GM19023 (cell line): ENCODE measurements around the gene PPP2R2C.

Source experiments
- ATAC-seq: cut with Tn5 transposase; IDR thresholded peaks from one replicate; pipeline ENCODE4 v1.9.1; 2021; ENCODE audit warnings: mild to moderate bottlenecking, moderate library complexity; ENCODE audit not compliant: unreplicated experiment

Gene PPP2R2C

DNA sequence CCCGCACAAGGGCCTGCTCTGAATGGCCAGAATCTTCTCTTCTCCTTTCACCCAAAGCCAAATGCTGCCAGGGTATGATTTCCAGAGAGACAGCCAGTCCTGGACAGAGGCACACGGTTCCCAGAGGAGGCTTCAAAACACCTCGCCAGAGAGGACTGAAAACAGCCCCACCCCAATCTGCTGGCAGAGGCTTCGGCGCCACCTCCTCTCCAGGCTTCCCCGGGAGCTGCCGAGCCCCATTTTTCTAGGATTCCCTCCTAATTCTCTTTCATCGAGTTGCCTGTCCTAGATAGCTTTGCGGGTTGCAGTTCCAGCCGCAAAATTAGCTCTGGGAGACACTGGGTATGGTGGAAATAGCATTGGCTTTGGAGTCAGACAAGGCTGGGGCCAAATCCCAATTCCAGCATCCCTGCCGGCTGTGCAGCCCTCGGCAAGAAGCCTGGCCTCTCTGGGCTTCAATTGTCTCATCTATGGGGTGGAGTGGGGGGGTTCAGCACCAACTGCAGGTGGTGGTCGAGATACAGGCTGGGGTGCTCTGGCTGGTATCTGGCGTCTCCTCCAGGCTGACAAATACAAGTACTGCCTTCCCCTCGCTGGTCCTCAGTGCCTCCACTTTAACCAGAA, 22.6 kb downstream of the PPP2R2C start:
- no peak for ATAC-seq

DNA sequence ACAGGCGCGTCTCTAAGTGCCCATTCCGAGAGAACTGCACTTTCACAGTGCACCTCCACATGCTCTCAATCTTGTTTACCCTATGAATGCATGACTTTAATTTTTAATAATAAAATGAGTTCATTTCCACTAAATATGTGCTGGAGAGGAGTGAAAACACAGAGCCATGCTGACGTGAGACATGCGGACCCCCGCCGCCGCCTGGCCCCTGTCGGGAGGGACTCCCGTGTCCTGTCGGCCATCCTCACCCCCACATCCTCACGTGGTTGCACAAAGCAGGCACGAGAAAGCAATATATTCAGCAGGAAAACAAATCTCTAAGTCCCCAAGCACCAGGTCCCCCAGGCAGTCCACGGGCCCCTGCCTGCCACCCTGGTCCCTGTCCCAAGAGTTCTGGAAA, 23.1 kb downstream of the PPP2R2C start:
- ATAC-seq: no peak

DNA sequence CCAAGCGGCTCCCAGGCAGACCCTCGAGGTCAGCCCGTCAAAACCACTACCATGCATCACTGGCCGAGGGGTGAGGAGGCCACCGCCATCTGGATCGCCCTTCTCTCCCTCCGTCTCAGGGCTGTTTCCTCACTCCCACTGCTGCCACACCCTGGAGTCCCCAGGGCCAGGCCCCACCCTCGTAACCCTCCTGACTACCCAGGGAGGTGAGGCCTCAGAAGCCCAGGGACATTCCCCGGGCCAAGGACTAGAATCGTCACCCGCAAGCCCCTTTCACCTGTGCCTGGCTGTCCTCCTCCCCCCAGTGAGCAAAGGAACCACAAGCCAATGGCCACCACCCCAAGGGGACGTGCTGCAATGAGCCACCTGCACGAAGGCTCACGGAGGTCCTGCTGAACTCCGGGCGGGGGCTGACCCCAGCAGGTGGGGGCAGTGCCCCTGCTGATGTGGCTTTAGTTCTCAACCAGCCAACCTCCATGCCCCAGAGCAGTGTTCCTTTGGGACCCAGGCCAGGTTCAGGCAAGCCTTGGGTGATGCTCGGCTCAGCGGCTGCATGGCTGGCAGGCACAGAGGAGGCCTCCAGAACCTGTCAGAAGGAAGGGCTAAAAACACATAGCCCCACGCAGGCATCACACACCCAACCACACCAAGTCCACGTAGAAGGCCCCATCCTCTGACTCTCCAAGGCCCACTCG, 23.8 kb downstream of the PPP2R2C start:
- ATAC-seq: no peak

DNA sequence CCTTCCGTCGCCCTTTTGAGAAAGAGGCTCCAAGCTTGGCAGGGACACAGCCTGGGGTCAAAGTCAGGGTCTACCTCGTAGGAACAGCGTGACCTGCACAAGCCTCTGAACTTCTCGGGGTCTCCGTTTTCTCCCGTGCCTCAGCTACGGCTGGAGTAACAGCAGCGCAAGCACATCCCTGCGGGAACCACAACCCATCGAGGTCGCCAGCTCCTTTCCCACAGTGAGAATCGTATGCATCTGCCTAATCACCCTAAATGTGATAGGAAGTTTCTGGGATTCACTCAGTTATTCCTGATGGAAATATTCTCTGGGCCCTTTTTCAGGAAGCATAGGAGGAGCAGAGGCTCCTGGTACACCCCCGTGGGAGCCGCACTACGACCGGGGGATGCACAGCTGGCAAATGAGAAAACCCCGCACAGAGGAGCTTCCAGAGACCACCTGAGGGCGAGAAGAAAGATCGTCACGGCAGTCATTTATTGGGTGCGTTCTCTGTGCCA, 24.7 kb downstream of the PPP2R2C start:
- ATAC-seq: no peak

DNA sequence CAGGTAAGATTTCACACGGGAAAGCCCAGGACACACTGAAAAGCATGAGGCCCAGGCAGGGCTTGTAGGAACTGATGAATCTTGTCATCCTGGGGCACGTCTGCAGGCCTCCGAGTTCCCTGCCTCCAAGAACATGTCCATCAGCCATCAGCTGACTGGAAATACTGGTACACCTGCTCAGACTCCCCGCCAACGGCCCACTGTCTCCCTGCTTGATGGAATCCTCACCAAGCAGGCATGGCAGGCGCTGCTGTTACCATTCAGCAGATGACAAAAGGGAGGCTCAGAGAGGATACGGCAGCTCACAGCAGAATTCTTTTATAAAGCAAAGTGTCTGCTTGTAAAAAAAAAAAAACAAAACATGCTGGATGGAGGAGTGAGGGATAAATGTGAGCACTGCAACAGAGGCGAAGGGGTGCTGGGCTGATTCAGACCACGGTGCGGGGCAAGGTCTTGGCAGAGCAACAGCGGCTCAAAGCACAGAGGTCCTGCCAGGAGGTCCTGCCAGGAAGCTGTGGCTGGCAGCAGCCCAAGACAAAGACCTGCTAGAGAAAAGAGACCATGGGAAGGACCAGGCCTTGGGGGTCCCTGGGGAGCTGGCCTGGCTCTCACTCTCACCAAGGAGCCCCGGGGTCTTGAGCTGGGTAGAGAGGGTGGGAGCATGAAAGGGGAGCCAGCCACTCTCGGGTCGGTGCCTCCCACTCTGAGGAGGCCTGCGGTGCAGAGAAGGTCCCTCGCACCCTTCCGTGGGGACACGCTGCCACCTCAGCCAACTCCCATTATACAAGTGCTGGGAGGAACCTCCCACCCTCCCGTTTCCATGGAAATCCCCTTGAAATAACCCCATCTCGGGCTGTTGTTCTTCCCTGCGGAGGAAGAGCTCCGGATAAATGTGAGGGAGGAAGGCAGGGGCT, 25.6 kb downstream of the PPP2R2C start:
- ATAC-seq: no peak

DNA sequence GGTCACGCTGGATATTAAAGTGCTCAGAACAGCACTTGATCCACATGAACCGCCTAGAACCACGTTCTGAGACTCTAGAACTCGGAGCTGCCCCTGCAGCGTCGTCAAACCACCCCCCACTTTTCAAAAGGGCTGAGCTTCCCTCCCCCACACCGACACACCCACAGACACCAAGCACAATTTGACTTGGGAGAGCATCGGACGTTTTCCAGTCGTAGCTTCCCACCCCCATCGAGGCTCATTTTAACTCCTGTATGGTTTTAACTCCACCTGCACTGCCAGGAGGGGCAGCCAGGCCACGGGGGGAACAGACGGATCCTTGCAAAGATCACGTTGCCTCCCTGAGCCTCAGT, 26.3 kb downstream of the PPP2R2C start:
- ATAC-seq: no peak

DNA sequence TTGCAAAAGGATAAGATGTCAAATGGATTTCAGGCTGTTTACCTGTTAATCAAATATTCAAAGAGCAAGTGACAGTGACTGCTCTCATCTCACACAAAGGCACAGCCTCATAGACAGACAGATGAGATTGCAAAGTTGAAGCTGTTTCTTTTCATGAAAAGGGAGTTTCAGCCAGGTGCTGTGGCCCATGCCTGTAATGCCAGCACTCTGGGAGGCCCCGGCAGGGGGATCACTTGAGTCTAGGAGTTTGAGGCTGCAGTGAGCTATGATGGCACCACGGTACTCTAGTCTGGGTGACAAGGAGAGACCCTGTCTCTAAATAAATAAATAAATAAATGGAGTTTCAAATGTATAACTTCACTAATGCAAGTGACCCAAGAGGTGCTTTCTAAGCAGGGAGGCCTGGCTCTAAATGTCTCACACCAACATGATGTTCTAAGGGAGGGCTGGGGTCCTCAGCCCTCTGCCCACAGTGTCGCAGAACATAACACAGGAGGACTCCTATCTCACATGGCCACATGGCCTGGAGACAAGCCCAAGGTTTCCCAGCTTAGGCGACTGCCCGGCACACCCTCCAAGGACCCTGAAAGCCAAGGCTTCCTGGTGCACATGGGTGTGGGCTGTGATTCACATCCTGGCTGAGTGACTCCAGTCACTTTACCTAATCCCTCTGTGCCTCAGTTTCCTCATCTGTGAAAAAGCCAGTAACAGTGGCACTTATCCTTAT, 26.8 kb downstream of the PPP2R2C start:
- no peak for ATAC-seq

DNA sequence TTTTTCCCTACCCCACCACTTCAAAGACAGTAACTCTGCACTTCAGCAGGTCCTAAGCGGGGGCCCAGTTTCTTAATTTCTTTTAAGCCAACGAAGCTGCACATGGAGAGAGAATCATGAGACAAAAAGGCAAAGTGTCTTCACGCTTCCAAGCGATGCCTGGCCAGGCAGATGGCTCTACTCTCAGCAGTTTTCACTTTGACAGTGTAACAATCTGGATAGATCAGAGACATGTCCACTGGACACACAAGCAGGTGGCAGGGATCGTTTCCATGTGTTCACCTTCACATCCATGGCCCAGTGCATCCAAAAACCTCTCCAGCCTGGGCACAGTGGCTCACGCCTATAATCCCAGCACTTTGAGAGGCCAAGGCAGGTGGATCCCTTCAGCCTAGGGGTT, 27.8 kb downstream of the PPP2R2C start:
- ATAC-seq: no peak

DNA sequence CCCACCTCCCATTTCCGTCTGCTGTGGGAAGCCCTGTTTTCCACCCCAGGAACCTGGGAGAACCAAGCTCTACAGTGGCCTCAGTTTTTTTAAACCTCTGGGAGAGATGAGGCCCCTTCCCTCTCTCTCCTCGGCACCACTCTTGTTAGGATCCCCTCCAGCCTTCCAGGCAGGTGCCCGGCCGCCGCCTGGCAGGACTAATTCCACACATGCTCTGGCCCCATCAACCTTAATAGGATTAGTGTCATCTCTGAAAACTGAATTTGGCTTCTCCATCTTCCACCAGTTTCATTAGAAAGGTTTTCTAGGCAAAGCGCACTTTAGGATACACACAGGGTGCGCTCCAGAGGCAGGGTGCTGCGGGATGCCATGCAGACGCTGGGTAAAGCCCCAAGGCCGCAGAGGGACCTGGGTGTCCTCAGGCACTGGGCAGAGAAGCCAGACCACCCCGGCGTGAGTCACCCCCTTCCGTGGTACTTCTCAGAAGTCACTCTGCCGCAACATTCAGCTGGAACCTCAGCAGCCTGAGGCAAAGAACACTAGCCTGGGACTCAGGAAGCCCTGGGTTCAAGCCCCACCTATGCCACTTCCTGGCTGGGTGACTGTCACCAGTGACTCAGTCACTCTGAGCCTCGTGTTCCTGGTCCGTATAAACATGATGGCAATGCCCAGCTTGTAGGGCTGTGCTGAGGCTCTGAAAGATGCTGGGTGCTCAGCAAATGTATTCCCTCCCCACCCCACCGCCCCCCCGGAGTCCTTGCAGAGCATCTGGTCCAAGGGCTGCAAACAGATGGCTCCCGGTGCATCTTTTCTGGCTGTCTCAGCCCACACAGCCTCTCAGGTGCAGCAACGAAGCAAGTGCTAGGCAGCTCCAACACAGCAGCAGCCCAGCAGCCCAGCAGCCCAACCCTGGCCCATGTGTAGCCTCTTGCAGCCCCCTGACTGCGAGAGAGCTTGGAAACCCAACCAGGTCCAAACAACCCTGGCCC, 29.1 kb downstream of the PPP2R2C start:
- ATAC-seq: no peak

DNA sequence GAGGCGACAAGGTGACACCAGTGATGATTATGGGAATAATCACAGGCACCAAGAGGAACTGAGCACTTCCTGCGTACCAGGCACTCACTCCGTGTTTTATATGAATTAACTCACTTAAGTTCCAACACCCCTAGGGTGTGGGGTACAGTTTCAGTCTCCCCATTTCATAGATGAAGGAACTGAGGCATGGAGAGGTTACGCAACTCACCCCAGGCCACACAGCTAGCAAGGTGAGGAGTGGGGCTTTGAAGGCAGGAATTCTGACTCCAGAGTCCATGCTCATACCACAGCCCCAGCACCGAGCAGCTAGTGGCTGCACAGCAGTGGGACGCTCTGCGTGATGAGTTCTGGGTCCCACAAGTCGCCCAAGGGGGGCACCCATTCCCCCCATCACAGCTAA, 29.9 kb downstream of the PPP2R2C start:
- ATAC-seq: no peak

DNA sequence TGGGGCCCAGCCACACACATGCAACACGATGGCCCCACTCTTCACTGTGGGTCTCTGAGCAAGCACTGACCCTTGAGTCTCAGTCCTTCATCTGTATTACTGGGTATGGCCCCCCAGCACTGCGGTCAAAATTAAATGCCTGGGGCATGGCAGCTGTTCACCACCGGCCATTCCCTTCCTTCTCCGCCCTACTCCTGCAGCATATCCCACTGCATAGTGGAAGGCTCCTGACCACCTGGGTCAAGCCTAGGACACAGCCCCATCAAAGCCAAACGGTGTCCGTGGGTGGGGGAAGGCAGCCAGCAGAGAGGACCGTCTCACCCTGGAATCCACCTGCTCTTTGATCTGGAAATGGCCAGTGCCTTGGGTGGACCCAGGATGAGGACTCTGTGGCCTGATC, 30.7 kb downstream of the PPP2R2C start:
- ATAC-seq: no peak

DNA sequence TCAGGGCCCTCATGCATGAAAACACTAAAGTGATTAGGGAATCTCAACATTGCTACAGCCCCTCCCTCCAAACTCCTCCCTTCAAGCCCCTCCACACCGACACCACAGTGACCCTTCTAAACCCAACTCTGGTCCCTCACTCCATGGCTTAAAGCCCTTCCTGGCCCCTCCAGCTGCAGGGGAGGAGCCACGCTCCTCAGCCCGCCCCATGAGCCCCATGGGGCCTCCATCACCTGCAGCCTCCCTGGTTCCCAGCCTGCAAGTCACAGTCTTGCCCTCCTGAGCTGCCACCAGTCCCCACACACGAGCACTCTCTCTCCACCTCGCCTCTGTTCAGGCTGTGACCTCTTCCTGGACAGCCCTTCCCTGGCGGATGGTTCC, 31.2 kb downstream of the PPP2R2C start:
- ATAC-seq: no peak

DNA sequence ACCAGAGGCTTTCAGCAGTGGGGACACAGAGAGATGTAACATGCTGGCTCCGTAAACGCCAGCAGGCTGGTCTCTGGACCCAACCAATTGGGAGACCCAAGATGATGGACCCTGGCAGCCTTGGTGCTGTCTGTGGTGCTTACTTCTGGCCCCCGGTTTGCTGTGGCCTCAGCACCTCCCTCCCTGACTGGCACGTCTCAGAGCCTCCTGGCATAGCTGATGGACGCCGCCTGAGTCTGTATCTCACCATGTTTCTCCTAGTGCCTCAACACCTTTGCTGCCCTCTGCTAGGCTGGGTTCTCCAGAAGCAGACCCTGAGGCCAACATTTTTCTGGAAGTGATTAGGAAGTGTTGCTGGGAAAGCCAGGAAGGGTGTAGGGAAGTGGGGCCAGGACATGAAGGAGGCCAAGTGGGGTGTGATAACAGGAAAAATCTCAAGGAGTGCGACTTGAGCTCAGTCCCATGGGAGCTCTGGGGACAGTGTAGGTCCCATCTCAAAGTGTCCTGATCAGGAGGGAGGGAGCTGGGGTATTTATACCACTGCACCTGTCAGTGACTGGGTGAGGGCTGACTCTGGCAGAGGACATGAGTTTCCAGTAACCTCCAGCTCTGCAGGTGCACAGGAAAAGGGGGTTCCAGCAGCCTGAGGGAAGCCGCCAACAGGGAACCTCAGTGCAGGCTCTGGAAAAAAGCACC, 31.8 kb downstream of the PPP2R2C start:
- no peak for ATAC-seq

DNA sequence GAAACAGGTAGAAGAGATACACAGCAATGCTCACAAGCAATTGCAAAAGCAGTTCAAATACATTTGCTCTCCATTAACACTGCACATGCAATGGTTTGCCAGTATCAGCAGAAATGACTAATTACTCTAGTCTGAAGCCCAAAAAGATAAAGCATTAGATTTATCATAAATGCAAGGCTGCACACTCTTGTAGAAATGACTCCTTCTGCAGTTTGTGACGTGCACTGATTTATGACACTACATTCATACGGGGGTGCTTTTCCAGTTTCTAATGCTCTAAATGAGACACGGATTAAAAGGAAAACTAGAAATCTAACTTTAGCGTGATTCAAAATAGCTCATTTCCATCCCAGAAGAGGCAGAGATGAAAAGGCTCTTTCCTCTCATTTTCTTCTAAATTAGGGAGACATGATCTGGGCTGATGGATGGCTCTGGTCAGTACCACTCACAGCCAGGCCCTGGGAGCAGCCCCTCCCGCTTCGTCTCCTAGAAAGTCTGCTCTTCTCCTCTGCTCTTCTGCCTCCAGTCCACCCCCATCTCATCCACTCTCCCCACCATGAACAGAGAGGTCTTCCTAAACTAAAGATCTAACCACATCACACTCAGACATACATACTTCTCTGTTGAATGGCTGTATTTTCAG, 33.2 kb downstream of the PPP2R2C start:
- no peak for ATAC-seq

DNA sequence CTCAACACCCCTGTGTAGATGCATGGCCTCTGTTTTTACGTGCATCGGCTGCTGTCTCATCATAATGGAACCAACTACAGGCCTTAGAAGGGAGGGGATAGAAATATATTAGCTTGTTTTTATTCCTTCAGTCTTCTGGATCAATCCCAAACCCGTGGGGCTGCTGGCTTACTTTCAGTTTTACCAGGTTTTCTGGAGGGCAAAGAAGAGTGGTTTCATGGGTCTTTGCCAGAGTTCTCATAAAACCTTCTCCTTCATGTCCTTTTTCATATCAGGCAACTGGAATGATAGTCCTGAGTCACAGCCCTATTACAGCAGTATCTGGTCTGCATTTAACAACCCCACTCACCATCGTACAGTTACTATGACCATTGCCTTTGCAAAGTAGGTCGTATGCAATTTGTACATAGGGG, 34.6 kb downstream of the PPP2R2C start:
- ATAC-seq: no peak

DNA sequence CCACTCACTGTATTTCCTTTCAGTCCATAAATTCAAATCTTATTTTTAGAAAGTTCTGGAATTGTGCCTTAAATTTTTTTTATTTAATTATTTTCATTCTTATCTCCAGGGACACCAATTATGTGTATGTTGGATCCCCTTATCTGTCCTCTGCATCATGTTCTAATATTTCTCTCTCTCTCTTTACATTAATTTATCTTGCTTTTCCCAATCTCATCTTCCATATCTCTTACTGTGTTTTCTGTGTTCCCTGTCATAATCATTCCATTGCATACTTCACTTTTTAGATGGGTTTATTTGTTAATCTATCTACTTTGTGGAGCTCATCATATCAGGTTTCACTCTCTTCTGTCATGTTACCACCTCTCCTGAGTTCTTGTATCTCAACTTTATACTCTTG, 37.4 kb downstream of the PPP2R2C start:
- no peak for ATAC-seq

DNA sequence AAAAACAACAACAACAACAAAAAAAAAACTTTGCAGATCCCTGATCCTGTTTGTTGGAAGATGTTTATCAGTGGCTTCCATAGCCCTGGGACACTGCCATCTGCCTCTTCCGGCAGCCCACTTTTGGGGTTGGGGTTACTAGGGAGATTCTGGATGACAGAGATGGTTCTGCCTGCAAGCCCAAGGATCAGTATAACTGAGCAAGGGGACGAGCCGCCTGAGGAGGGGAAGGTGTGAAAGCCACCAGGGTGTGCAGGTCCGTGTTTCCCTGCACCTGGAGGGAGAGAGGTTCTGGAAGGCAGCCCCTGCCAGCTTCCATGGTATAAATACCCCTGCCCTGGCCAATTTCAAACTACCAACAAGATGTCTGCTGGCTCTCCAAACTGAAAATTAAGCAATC, 41.5 kb downstream of the PPP2R2C start:
- ATAC-seq: no peak

DNA sequence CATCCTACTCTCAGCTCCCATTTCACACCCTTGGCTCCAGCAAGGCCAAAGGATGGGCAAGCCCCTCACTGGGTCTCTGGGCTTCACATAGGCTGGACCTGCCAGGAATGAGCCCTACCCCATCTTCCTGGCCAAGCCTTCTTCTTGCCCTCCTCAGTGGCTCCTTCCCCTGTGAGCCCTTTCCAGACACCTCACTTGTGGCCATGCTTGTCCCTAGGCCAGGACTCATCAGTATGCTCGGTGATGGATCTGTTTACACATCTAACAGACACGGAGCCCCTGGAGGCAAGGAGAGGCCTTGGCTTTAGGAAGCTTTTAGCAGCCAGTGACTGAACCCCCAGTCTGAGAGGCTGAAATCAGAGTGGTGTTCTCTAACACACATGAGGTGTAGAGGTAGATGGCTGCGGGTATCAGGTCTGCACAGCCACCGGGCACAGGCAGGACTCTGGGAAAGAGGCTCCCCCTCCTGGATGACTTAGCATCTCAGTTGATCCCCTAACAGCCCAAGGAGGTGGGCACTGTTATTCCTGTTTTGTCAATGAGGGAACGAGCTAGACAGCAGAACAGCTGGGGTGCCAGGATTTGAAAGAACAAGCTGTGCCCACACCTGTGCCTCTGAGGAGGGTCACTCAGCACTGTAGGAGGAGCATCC, 44.8 kb downstream of the PPP2R2C start:
- no peak for ATAC-seq
